AG09309 (cell line): ENCODE data around the gene VENTX.

Source experiments
- DNase-seq: peaks from one replicate; pipeline ENCODE4 v3.0.0-alpha.2; 2010; ENCODE audit warnings: low read depth
- H3K4me3 ChIP-seq: 2 replicates; pipeline ENCODE4 v1.5.1; 2011; ENCODE audit warnings: mild to moderate bottlenecking, low read depth, low read length, moderate library complexity; ENCODE audit not compliant: control insufficient read depth
- TF ChIP-seq, protein P1 (sequence below): IDR thresholded peaks from 2 replicates; pipeline ENCODE4 v1.5.1; 2011; ENCODE audit warnings: mild to moderate bottlenecking, low read depth, low read length, inconsistent platforms; ENCODE audit not compliant: insufficient read depth, control insufficient read depth; ENCODE audit errors: missing control alignments

VENTX gene

GRCh38 chr10:133289761-133290160 lies 52.1 kb downstream of the VENTX start:
- TF ChIP-seq, protein P1, sequence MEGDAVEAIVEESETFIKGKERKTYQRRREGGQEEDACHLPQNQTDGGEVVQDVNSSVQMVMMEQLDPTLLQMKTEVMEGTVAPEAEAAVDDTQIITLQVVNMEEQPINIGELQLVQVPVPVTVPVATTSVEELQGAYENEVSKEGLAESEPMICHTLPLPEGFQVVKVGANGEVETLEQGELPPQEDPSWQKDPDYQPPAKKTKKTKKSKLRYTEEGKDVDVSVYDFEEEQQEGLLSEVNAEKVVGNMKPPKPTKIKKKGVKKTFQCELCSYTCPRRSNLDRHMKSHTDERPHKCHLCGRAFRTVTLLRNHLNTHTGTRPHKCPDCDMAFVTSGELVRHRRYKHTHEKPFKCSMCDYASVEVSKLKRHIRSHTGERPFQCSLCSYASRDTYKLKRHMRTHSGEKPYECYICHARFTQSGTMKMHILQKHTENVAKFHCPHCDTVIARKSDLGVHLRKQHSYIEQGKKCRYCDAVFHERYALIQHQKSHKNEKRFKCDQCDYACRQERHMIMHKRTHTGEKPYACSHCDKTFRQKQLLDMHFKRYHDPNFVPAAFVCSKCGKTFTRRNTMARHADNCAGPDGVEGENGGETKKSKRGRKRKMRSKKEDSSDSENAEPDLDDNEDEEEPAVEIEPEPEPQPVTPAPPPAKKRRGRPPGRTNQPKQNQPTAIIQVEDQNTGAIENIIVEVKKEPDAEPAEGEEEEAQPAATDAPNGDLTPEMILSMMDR = no peak
- DNase-seq = no peak
- no peak overlapping the region for H3K4me3 ChIP-seq
